Measurements from ENCODE around the gene GSTCD. TPM values are rescaled to one million over a fixed set of nuclear protein-coding genes. Genes with fewer than 3 reads are reported as not detected.
"Not testable (repeated sequence)": the region's sequence is repeated elsewhere in the genome, so short reads cannot be mapped to it uniquely, and the experiment has no call there.

Gene GSTCD
- total and polyA plus RNA-seq, 2 donors = 3.7 to 24.2 TPM

DNA sequence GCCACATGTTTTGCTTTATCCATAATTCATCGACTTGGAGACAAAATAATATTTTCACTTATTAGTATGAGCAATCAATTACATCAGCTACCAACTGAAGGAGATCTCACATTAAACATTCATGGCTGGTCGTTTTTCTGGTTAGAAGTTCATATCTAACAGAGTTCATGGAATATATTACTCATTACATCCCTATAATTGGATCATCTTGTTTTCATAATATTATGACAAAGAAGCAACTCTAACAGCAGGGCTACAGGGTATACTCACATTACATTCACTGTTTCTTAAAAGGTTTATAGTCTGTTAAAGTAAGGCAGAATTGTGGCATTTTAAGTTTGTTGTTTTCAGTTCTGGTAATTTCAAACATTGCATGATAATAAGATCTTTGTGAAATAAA is 33.0 kb downstream of the GSTCD start:
- no peaks in the 10 kb centered on the region for H3K36me3 ChIP-seq (ENCODE audit: insufficient read depth)
- no peak overlapping the region for H3K4me3 ChIP-seq (ENCODE audit: low read depth, low read length)
- WGBS = 78% methylated on average over 2 of the region's 2 CpGs
- no peaks in the 10 kb centered on the region for H3K4me1 ChIP-seq (ENCODE audit: insufficient read depth)
- DNase-seq (ENCODE audit: extremely low spot score) = no peak
- no peak overlapping the region for H3K27ac ChIP-seq (ENCODE audit: low read depth)

DNA sequence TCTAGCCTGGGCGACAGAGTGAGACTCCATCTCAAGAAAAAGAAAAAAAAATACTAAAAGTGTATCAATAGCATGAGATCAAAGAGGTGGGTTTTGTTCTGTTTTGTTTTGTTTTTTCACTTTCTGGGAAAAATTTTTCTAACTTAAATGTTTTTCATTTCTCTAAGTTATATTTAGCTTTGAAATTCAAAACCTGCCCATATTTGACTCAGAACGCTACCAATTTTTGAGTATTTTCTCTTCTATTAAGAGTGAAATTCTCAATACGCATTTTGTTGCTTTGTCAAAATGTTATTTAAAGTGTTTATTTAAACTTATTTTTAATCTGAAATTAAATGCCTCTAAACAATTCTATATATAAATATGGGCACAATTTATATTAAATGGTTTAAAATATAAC is 39.6 kb downstream of the GSTCD start:
- Histone ChIP-seq H3K4me3 (ENCODE audit: low read depth, low read length) (no peak overlapping the region), H3K36me3 (ENCODE audit: insufficient read depth) (no peaks in the 10 kb centered on the region), H3K4me1 (ENCODE audit: insufficient read depth) (no peaks in the 10 kb centered on the region), H3K27ac (ENCODE audit: low read depth) (no peak overlapping the region)
- WGBS = 97% methylated on average over 3 of the region's 3 CpGs
- no peak for DNase-seq (ENCODE audit: extremely low spot score)

DNA sequence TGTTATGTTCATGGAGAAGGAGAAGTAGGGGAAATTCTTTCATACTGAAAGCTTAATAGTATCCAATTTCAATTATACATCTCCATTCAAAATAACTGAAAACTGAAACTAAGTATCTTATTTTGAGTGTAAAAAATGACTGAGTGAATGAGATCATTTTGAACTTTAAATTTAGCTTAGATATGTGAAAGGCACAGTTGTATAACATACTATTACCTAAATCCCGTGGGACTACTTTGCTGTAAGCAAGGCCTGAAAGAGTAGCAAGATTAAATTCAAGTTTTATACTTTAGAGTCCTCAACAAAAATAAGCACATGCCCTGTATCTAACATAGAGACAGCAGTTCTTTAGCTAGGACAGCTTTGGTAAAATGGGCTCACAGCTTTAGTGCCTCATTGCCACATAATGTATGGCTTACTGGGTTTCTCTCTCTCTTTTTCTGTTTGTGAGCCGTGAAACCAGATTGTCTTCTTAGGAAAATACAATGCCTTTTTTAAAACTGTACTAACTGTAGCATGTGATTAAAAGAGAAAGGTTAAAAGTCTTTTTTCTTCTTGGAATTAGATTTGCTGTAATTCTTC is 43.2 kb downstream of the GSTCD start:
- 64% methylated on average over 2 of the region's 2 CpGs for WGBS
- Histone ChIP-seq H3K4me3 (ENCODE audit: low read depth, low read length) (no peak overlapping the region), H3K27ac (ENCODE audit: low read depth) (no peak overlapping the region), H3K4me1 (ENCODE audit: insufficient read depth) (no peaks in the 10 kb centered on the region), H3K36me3 (ENCODE audit: insufficient read depth) (peaks cover 2% of the 10 kb centered on the region)
- DNase-seq (ENCODE audit: extremely low spot score) = no peak

DNA sequence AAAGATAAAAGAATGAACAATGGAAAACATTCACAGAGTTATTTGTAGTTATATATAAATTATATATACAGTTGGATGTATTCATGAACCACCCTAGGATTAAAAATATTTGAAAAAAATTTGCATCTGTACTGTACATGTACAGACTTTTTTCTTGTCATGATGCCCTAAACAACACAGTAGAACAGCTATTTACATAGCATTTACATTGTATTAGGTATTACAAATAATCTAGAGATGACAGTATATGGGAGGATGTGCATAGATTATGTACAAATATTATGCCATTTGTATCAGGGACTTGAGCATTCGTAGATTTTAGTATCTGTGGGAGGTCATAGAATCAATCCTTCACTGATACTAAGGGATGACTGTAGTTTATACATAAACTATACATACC is 44.8 kb downstream of the GSTCD start:
- Histone ChIP-seq H3K36me3 (ENCODE audit: insufficient read depth) (peaks cover 2% of the 10 kb centered on the region), H3K27ac (ENCODE audit: low read depth) (no peak overlapping the region), H3K4me3 (ENCODE audit: low read depth, low read length) (no peak overlapping the region), H3K4me1 (ENCODE audit: insufficient read depth) (no peaks in the 10 kb centered on the region)
- no peak for DNase-seq (ENCODE audit: extremely low spot score)
- 71% methylated on average over 1 of the region's 1 CpG for WGBS

DNA sequence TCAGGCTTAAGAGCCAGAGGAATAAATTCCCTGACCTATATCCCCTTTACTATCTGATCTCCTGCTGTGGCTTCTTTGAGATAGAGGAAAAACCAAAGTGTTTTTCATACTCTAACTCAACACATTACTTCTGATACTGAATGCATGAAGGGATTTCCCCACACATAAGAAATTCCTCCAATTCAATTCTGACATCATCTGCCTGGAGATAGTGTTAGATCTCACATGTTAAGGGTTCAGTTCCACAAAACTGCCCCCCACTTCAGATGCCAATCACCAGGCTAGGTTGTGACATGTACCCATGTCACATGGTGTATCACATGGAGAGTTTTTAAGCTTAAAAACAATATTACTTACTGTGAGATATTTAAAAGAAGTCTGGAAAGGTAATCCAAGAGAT is 46.8 kb downstream of the GSTCD start:
- Histone ChIP-seq H3K4me1 (ENCODE audit: insufficient read depth) (no peaks in the 10 kb centered on the region), H3K36me3 (ENCODE audit: insufficient read depth) (peaks cover 2% of the 10 kb centered on the region), H3K27ac (ENCODE audit: low read depth) (no peak overlapping the region), H3K4me3 (ENCODE audit: low read depth, low read length) (no peak overlapping the region)
- DNase-seq (ENCODE audit: extremely low spot score) = no peak

DNA sequence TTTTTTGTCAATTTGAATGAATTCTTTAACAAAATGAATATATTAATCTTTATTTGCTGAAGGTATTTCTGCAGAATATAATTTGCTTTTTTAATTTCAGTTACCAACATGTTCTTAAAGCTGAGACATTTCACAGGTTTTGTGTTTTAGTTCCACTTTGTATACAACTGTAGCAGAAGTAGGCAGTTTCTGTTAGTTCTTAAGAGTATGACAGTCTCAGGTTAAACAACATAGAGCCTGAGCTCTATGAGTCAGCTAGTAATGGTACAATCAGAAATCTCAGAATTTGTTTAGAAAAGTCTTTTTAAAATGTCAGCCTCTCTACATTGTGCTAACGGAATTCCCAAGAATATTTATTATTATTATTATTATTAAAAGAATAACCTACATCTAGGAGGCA is 50.4 kb downstream of the GSTCD start:
- no peak overlapping the region for H3K4me3 ChIP-seq (ENCODE audit: low read depth, low read length)
- H3K36me3 ChIP-seq (ENCODE audit: insufficient read depth) = peaks cover 2% of the 10 kb centered on the region
- 96% methylated on average over 1 of the region's 1 CpG for WGBS
- no peak for DNase-seq (ENCODE audit: extremely low spot score)
- no peak overlapping the region for H3K27ac ChIP-seq (ENCODE audit: low read depth)
- H3K4me1 ChIP-seq (ENCODE audit: insufficient read depth) = no peaks in the 10 kb centered on the region

DNA sequence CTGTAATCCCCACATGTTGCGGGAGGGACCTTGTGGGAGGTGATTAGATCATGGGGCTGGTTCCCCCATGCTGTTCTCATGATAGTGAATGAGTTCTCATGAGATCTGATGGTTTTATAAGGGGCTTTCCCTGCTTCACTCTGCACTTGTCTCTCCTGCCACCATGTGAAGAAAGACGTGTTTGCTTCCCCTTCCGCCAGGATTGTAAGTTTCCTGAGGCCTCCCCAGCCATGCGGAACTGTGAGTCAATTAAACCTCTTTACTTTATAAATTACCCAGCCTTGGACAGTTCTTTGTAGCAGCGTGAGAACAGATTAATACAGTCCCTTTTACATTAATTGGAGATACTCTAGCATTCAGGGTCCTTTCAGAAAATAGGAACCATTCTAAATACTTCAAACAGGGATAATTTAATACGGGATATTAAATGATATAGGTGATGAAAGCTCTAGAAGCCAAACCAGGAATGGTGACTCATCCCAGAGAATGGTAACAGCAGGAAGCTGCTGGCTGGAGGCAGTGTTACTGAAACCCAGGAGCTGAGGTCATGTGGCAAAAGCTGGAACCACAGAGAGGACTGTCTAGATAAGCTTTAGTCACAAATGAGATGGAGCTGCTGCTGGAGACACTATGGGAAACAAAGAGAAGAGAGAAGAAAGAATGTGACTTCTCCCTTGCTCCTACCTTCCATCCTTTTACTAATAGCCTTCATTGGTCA is 57.3 kb downstream of the GSTCD start:
- Histone ChIP-seq H3K27ac (ENCODE audit: low read depth) (no peak overlapping the region), H3K4me3 (ENCODE audit: low read depth, low read length) (no peak overlapping the region), H3K36me3 (ENCODE audit: insufficient read depth) (no peaks in the 10 kb centered on the region), H3K4me1 (ENCODE audit: insufficient read depth) (no peaks in the 10 kb centered on the region)
- WGBS = 89% methylated on average over 6 of the region's 6 CpGs
- no peak for DNase-seq (ENCODE audit: extremely low spot score)

DNA sequence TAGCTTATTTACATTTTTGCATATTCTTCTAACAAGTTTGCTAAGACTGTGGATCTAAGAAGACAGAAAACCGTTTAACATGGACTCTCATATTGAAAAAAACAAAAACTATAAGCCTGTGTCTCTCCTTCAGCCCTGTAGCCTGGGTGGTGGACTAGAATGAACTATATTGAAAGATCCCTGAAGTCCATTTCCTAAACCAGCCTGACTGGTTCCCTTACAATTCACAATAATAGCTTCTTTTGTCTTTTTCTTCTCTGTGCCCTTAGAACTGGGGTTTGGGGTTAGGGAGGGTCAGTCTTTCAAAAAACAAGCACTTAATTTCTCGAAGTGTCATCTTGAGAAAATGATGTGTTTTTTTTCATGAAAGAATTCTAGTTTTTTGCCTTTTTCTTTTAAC is 59.0 kb downstream of the GSTCD start:
- no peak for DNase-seq (ENCODE audit: extremely low spot score)
- H3K4me3 ChIP-seq (ENCODE audit: low read depth, low read length) = no peak overlapping the region
- H3K27ac ChIP-seq (ENCODE audit: low read depth) = no peak overlapping the region
- H3K36me3 ChIP-seq (ENCODE audit: insufficient read depth) = no peaks in the 10 kb centered on the region
- WGBS = 82% methylated on average over 2 of the region's 2 CpGs
- no peaks in the 10 kb centered on the region for H3K4me1 ChIP-seq (ENCODE audit: insufficient read depth)

DNA sequence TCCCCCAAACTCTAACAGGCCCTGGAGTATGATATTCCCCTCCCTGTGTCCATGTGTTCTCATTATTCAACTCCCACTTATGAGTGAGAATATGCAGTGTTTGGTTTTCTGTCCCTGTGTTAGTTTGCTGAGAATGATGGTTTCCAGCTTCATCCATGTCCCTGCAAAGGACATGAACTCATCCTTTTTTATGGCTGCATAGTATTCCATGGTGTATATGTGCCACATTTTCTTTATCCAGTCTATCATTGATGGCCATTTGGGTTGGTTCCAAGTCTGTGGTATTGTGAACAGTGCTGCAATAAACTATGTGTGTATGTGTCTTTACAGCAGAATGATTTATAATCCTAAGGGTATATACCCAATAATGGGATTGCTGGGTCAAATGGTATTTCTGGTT is 61.9 kb downstream of the GSTCD start:
- H3K36me3 ChIP-seq (ENCODE audit: insufficient read depth); H3K27ac ChIP-seq (ENCODE audit: low read depth); H3K4me3 ChIP-seq (ENCODE audit: low read depth, low read length); DNase-seq (ENCODE audit: extremely low spot score); H3K4me1 ChIP-seq (ENCODE audit: insufficient read depth): not testable (repeated sequence)

DNA sequence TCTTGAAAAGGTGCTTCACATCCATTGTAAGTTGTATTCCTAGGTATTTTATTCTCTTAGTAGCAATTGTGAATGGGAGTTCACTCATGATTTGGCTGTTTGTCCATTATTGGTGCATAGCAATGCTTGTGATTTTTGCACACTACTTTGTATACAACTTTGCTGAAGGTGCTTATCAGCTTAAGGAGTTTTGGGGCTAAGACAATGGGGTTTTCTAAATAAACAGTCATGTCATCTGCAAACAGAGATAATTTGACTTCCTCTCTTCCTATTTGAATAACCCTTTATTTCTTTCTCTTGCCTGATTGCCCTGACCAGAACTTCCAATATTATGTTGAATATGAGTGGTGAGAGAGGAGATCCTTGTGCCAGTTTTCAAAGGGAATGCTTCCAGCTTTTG is 63.5 kb downstream of the GSTCD start:
- H3K4me3 ChIP-seq (ENCODE audit: low read depth, low read length); DNase-seq (ENCODE audit: extremely low spot score); H3K4me1 ChIP-seq (ENCODE audit: insufficient read depth); H3K27ac ChIP-seq (ENCODE audit: low read depth); H3K36me3 ChIP-seq (ENCODE audit: insufficient read depth): not testable (repeated sequence)

DNA sequence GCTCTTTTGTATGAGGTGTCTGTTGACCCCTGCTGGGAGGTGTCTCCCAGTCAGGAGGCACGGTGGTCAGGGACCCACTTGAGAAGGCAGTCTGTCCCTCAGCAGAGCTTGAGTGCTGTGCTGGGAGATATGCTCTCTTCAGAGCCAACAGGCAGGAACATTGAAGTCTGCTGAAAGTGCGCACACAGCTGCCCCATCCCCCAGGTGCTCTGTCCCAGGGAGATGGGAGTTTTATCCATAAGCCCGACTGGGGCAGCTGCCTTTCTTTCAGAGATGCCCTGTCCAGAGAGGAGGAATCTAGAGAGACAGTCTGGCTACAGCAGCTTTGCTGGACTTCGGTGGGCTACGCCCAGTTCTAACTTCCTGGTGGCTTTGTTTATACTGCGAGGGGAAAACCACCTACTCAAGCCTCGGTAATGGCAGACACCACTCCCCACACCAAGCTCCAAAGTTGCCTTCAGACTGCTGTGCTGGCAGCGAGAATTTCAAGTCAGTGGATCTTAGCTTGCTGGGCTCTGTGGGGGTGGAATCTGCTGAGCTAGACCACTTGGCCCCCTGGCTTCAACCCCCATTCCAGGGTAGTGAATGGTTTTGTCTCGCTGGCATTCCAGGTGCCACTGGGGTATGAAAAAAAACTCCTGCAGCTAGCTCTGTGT is 67.3 kb downstream of the GSTCD start:
- 86% methylated on average over 9 of the region's 9 CpGs for WGBS
- H3K27ac ChIP-seq (ENCODE audit: low read depth); H3K4me1 ChIP-seq (ENCODE audit: insufficient read depth); H3K4me3 ChIP-seq (ENCODE audit: low read depth, low read length); H3K36me3 ChIP-seq (ENCODE audit: insufficient read depth); DNase-seq (ENCODE audit: extremely low spot score): not testable (repeated sequence)

DNA sequence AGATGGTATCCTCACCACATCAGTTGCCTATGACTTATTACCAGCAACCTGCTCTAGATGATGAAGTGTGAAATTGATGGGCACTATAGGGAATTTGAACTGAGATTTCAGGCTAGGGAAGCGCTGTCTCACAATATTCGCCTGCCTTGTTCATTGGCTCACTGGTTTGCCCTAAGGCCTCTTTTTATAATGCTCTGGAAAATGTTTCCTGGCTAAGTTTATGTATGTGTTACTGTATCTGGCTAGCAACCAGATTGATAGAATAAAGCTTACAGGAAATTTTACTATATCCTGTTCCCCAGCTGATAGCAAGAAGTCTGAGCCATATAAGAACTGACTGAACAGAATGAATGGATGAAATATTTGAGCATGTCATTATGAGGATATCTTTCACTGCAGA is 71.6 kb downstream of the GSTCD start:
- no peaks in the 10 kb centered on the region for H3K36me3 ChIP-seq (ENCODE audit: insufficient read depth)
- no peaks in the 10 kb centered on the region for H3K4me1 ChIP-seq (ENCODE audit: insufficient read depth)
- no peak for DNase-seq (ENCODE audit: extremely low spot score)
- no peak overlapping the region for H3K27ac ChIP-seq (ENCODE audit: low read depth)
- 55% methylated on average over 2 of the region's 2 CpGs for WGBS
- no peak overlapping the region for H3K4me3 ChIP-seq (ENCODE audit: low read depth, low read length)

DNA sequence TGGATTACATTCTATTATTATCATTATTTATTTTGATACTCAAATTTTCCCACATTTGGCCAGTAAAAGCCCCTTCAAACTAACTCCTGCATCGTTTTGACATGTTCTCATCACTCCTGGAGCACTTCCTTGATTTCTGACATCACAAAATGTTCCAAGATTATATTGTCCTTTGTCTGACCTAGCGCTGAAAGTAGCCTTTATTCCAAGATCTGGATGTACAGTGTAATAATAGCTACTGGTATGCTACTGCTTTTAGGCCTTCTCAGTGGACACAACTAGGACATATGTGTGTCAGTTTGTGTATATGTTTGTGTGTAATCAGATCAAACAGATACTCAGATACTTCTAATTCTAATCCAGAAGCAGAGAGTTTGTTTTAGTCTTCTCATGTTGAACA is 76.2 kb downstream of the GSTCD start:
- Histone ChIP-seq H3K4me3 (ENCODE audit: low read depth, low read length) (no peak overlapping the region), H3K36me3 (ENCODE audit: insufficient read depth) (no peaks in the 10 kb centered on the region), H3K27ac (ENCODE audit: low read depth) (no peak overlapping the region), H3K4me1 (ENCODE audit: insufficient read depth) (no peaks in the 10 kb centered on the region)
- no peak for DNase-seq (ENCODE audit: extremely low spot score)
- 91% methylated on average over 2 of the region's 2 CpGs for WGBS

DNA sequence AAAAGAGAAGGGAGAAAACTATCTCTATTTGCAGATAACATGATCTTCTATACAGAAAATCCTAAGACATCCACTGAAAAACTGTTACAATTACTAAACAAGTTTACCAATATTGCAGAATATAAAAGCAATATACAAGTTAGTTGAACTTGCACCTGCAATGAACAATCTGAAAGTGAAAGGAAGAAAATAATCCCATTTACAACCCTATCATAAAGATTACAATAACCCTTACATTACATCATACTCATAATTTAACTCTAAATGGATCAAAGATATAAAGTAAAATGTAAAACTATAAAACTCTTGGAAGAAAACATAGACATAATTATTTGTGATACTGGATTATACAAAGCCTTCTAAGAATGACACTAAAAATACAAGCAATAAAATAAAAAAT is 77.2 kb downstream of the GSTCD start:
- no peak for DNase-seq (ENCODE audit: extremely low spot score)
- no peaks in the 10 kb centered on the region for H3K4me1 ChIP-seq (ENCODE audit: insufficient read depth)
- H3K4me3 ChIP-seq (ENCODE audit: low read depth, low read length) = no peak overlapping the region
- H3K27ac ChIP-seq (ENCODE audit: low read depth) = no peak overlapping the region
- no peaks in the 10 kb centered on the region for H3K36me3 ChIP-seq (ENCODE audit: insufficient read depth)
